HG02623 (cell line): Measurements from ENCODE around the gene CISD2.
"Not testable (repeated sequence)": the region's sequence is repeated elsewhere in the genome, so short reads cannot be mapped to it uniquely, and the experiment has no call there.

Source experiments
- ATAC-seq: cut with Tn5 transposase; IDR thresholded peaks from one replicate; pipeline ENCODE4 v1.9.1; 2021; ENCODE audit warnings: moderate library complexity; ENCODE audit not compliant: unreplicated experiment

CISD2 gene

GRCh38 chr4:102901804-102902203, 33.0 kb downstream of the CISD2 start:
- no peak for ATAC-seq

GRCh38 chr4:102918859-102919258, 50.1 kb downstream of the CISD2 start:
- ATAC-seq: no peak

DNA sequence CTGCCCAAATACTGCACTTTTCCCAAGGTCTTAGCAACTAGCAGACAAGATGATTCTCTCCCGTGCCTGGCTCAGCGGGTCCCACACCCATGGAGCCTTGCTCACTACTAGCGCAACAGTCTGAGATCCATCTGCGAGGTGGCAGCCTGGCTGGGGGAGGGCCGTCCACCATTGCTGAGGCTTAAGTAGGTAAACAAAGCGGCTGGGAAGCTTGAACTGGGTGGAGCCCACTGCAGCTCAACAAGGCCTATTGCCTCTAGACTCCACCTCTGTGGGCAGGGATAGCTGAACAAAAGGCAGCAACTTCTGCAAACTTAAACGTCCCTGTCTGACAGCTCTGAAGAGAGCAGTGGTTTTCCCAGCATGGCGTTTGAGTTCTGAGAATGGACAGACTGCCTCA, 50.9 kb downstream of the CISD2 start:
- not testable (repeated sequence) for ATAC-seq

- ATAC-seq: no peak
Measured at GRCh38 chr4:102935716-102936115, 66.9 kb downstream of the CISD2 start.

DNA sequence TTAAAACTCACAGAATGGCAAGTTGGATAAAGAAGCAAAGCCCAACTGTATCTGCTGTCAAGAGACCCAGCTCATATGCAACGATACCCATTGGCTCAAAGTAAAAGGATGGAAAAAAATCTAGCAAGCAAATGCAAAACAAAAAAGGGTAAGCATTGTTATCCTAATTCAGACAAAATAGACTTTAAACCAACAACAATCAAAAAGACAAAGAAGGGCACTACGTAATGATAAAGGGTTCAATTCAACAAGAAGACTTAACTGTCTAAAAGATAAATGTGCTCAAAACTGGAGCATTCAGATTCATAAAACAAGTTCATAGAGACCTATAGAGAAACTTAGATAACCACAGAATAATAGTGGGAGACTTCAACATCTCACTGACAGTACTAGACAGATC, 69.3 kb downstream of the CISD2 start:
- not testable (repeated sequence) for ATAC-seq
